ENCODE data around the gene LCK. TPM values are rescaled to one million over a fixed set of nuclear protein-coding genes. Genes with fewer than 3 reads are reported as not detected.

The LCK gene
- polyA plus RNA-seq, 3 donors = 0.15 to 2.2 (median 1.7) TPM

DNA sequence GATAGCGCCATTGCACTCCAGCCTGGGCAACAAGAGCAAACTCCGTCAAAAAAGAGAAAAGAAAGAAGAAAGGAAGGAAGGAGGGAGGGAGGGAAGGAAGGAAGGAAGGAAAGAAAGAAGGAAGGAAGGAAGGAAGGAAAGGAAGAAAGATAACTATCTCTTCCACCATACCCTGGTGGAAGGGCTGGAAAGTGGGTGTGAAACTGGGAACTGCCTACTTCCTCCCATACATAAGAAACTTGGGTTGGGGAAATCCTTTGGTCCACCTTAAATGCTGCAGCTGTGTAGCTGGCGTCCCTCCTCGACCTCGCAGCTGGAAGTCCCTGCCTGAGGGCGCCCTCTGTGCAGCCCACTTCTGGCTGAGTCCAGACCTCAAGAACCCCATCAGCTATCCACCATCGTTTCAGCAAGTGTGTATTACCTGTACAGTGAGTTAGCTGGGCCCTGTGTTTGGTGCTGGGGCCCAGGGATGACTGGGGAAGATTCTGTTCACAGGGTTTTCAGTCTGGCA lies 8.7 kb upstream of the LCK start:
- peak overlapping the region in 1 of 2 donors; percentile 88 for H3K4me3 Mint-ChIP-seq
- no peaks in the 10 kb centered on the region for H3K36me3 ChIP-seq (replicated peaks in 1 of 2; ENCODE audit: control insufficient read depth in 1 of 2, insufficient read depth in 2 of 2, low read length in 2 of 2)
- no peaks in the 10 kb centered on the region for H4K20me1 ChIP-seq (ENCODE audit: insufficient read depth, low read length)
- H3K4me1 Mint-ChIP-seq = peaks cover 24% of the 10 kb centered on the region
- no peak overlapping the region for H3K4me3 ChIP-seq (replicated peaks in 1 of 3; ENCODE audit: low read depth in 2 of 3, low read length in 3 of 3)
- H3K36me3 Mint-ChIP-seq = peaks cover 0 to 2% of the 10 kb centered on the region in 2 donors
- peaks cover 0 to 30% of the 10 kb centered on the region in 2 donors for H3K27me3 ChIP-seq (ENCODE audit: control insufficient read depth in 2 of 2, insufficient read depth in 2 of 2, low read length in 2 of 2)
- H3K9me3 ChIP-seq (replicated peaks in 1 of 2; ENCODE audit: control insufficient read depth in 1 of 2, insufficient read depth in 1 of 2, low read length in 2 of 2) = no peaks in the 10 kb centered on the region
- no peak overlapping the region for H3K27ac ChIP-seq (ENCODE audit: low read depth in 1 of 2, low read length in 2 of 2)
- DNase-seq = peak in 2 of 3 donors; percentile 27 to 38
- H3K9me3 Mint-ChIP-seq = peaks cover 0 to 4% (median 1%) of the 10 kb centered on the region in 7 donors
- H3K4me2 ChIP-seq (replicated peaks; ENCODE audit: extremely low read depth, low read length, poor library complexity, severe bottlenecking) = peak overlapping the region; percentile 19
- no peak overlapping the region for H3K27ac Mint-ChIP-seq
- no peak overlapping the region for H3K9ac ChIP-seq (ENCODE audit: insufficient read depth, low read length, poor library complexity, severe bottlenecking)
- H3K27me3 Mint-ChIP-seq (ENCODE audit: low read depth in 3 of 3) = peaks cover 26 to 33% (median 29%) of the 10 kb centered on the region in 3 donors
- TF ChIP-seq, protein P1, sequence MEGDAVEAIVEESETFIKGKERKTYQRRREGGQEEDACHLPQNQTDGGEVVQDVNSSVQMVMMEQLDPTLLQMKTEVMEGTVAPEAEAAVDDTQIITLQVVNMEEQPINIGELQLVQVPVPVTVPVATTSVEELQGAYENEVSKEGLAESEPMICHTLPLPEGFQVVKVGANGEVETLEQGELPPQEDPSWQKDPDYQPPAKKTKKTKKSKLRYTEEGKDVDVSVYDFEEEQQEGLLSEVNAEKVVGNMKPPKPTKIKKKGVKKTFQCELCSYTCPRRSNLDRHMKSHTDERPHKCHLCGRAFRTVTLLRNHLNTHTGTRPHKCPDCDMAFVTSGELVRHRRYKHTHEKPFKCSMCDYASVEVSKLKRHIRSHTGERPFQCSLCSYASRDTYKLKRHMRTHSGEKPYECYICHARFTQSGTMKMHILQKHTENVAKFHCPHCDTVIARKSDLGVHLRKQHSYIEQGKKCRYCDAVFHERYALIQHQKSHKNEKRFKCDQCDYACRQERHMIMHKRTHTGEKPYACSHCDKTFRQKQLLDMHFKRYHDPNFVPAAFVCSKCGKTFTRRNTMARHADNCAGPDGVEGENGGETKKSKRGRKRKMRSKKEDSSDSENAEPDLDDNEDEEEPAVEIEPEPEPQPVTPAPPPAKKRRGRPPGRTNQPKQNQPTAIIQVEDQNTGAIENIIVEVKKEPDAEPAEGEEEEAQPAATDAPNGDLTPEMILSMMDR (IDR thresholded peaks at IDR 0.05) = no peak
- intact Hi-C loops (cut with micrococcal nuclease) = no loop called here
- 27% methylated on average over 6 of the region's 7 CpGs for WGBS (ENCODE audit: insufficient coverage)
- no peak overlapping the region for H2AFZ ChIP-seq (ENCODE audit: insufficient read depth, low read depth, low read length, poor library complexity, severe bottlenecking)
- H3K79me2 ChIP-seq (ENCODE audit: insufficient read depth, low read length) = no peaks in the 10 kb centered on the region
- peaks cover 20 to 29% of the 10 kb centered on the region in 2 donors for H3K4me1 ChIP-seq (ENCODE audit: control insufficient read depth in 1 of 2, insufficient read depth in 2 of 2, low read length in 2 of 2)

DNA sequence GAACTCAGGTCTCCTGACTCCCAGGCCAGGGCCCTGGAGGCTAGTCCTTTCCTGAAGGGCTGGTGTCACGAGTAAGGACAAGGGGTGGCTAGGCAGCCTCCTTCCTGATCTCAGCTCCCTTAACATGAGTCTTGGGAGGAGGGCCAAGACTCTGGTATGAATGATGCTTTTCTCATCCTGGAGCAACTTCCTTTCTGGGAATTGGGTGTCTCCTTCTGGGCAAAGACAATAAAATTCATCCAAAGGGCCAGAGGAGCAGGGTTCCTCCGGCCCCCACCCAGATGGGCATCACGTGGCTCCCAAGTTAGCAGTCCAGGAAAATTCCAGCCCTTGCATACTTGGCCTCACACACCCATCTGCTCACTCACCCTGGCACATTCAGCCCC lies 4.2 kb upstream of the LCK start, which contains the start of gene FAM167B:
FAM167B (plus strand) TSS at position 335 of the 386 bp plus-strand sequence. CDS start 200 bp downstream, outside the sequence.
- H3K27ac Mint-ChIP-seq = peak within 1 kb of the TSS in 3 of 7 donors; percentile 50 to 70 (median 62)
- intact Hi-C loops (cut with micrococcal nuclease) = no loop called here

More for the DNA sequence above, 4.2 kb upstream of the LCK start, which contains the start of gene FAM167B:
- WGBS (ENCODE audit: insufficient coverage) = 92% methylated on average over 2 of the region's 3 CpGs
- no peak within 1 kb of the TSS for H3K4me3 ChIP-seq (replicated peaks in 1 of 3; ENCODE audit: low read depth in 2 of 3, low read length in 3 of 3)
- H3K36me3 ChIP-seq (replicated peaks in 1 of 2; ENCODE audit: control insufficient read depth in 1 of 2, insufficient read depth in 2 of 2, low read length in 2 of 2) = no peaks in the 10 kb centered on the region
- Mint-ChIP-seq H3K9me3 (peaks cover 0 to 4% (median 2%) of the 10 kb centered on the region in 7 donors), H3K27me3 (ENCODE audit: low read depth in 3 of 3) (peaks cover 15 to 38% (median 19%) of the 10 kb centered on the region in 3 donors), H3K36me3 (peaks cover 0 to 2% of the 10 kb centered on the region in 2 donors), H3K4me3 (peak within 1 kb of the TSS in 1 of 2 donors; percentile 52), H3K4me1 (peaks cover 27% of the 10 kb centered on the region)
- H3K9ac ChIP-seq (ENCODE audit: insufficient read depth, low read length, poor library complexity, severe bottlenecking) = no peak within 1 kb of the TSS
- TF ChIP-seq, protein P1 (IDR thresholded peaks at IDR 0.05) = no peak
- H4K20me1 ChIP-seq (ENCODE audit: insufficient read depth, low read length) = no peaks in the 10 kb centered on the region
- peaks cover 9 to 26% of the 10 kb centered on the region in 2 donors for H3K4me1 ChIP-seq (ENCODE audit: control insufficient read depth in 1 of 2, insufficient read depth in 2 of 2, low read length in 2 of 2)
- peak within 1 kb of the TSS; percentile 70 for H2AFZ ChIP-seq (ENCODE audit: insufficient read depth, low read depth, low read length, poor library complexity, severe bottlenecking)
- H3K4me2 ChIP-seq (replicated peaks; ENCODE audit: extremely low read depth, low read length, poor library complexity, severe bottlenecking) = no peak within 1 kb of the TSS
- peaks cover 0 to 15% of the 10 kb centered on the region in 2 donors for H3K27me3 ChIP-seq (ENCODE audit: control insufficient read depth in 2 of 2, insufficient read depth in 2 of 2, low read length in 2 of 2)
- H3K9me3 ChIP-seq (replicated peaks in 1 of 2; ENCODE audit: control insufficient read depth in 1 of 2, insufficient read depth in 1 of 2, low read length in 2 of 2) = no peaks in the 10 kb centered on the region
- H3K27ac ChIP-seq (ENCODE audit: low read depth in 1 of 2, low read length in 2 of 2) = no peak within 1 kb of the TSS
- DNase-seq = no peak
- no peaks in the 10 kb centered on the region for H3K79me2 ChIP-seq (ENCODE audit: insufficient read depth, low read length)
